ENCODE data around the gene NLRP2B.
"Not testable (repeated sequence)": the region's sequence is repeated elsewhere in the genome, so short reads cannot be mapped to it uniquely, and the experiment has no call there.

Gene NLRP2B

GRCh38 chrX:57680160-57680559 lies at the start of gene NLRP2B:
Gene NLRP2B, minus strand, starts transcription at chrX:57680260.
- DNase-seq (ENCODE audit: low read depth in 2 of 2, low spot score in 1 of 2), result no peak

DNA sequence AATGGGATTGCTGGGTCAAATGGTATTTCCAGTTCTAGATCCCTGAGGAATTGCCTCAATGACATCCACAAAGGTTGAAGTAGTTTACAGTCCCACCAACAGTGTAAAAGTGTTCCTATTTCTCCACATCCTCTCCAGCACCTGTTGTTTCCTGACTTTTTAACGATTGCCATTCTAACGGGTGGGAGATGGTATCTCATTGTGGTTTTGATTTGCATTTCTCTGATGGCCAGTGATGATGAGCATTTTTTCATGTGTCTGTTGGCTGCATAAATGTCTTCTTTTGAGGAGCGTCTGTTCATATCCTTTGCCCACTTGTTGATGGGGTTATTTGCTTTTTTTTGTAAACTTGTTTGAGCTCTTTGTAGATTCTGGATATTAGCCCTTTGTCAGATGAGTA lies 45.9 kb upstream of the NLRP2B start:
- DNase-seq (ENCODE audit: low read depth in 2 of 2, low spot score in 1 of 2), result not testable (repeated sequence)

GRCh38 chrX:57681341-57681740 lies 1.3 kb upstream of the NLRP2B start:
- no peak for DNase-seq (ENCODE audit: low read depth in 2 of 2, low spot score in 1 of 2)

- no peak for DNase-seq (ENCODE audit: low read depth in 2 of 2, low spot score in 1 of 2)
Measured at GRCh38 chrX:57678686-57679428, 1.2 kb downstream of the NLRP2B start.

DNA sequence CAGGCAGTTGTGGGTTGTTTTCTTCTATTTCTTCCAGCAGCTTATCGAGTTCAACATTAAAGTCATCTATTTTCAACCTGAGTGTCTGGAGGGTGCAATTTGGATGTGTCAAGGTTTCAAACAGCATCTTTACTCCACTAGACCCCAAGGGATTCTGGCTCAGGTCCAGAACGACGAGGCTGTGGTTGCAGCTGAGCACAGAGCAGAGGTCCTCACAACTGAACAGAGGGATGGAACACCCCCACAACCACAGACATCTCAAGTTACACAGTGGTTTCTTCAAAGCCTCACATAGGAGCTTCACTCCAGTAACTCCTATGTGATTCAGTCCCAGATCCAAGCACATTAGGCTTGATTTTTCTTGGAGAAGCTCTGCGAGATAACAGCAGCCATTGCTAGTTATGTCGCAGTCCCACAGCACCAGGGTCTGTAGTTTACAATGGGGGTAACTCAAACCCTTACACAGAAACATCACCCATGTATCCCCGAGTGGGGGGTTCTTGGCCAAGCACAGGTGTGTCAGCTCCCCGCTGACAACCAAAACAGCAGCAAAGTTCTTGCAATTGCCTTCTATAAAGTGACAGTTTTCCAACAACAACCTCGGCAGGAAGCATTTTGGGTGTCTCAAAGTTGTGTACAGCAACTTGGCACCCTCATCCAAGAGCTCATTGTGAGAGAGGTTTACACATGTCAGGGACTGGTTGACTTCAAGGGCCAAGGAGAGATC lies 2.8 kb downstream of the NLRP2B start:
- DNase-seq (ENCODE audit: low read depth in 2 of 2, low spot score in 1 of 2), result no peak

DNA sequence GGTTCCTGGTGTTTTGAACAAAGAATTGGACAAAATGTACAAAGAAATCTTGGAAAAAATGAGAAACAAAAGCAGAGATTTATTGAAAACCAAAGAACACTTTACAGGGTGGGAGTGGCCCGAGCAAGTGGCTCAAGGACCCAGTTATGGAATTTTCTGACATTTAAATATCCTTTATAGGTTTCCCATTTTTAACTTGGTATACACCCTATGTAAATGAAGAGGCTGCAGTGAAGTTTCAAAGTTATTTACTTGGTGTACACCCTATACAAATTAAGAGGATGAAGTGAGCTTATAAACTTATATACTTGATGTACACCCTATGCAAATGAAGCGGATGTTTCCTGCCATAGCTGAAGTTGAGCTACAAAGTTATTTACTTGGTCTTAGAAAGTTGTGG lies 4.7 kb downstream of the NLRP2B start:
- no peak for DNase-seq (ENCODE audit: low read depth in 2 of 2, low spot score in 1 of 2)

- no peak for DNase-seq (ENCODE audit: low read depth in 2 of 2, low spot score in 1 of 2)
Measured at GRCh38 chrX:57674861-57675260, 5.2 kb downstream of the NLRP2B start.

DNA sequence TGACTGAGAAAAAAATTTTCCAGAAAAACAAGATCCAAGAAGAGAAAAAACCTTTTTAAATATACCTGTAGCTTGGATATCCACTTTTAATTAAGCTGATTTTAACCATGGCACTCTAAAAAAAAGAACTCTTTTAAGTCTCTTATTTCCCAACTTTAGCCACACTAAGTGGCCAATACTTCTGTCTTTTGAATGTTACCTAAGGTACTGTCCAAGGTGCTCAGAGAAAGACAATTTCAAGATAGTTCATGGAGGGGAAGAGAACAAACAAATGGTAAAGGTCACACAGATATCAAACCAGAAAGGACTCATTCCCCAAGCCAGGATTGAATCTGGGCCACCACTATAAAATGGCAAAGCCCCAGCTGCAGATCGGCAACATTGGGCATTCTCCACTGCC lies 10.1 kb downstream of the NLRP2B start:
- no peak for DNase-seq (ENCODE audit: low read depth in 2 of 2, low spot score in 1 of 2)

GRCh38 chrX:57667010-57667409 lies 13.1 kb downstream of the NLRP2B start:
- DNase-seq (ENCODE audit: low read depth in 2 of 2, low spot score in 1 of 2), result no peak

GRCh38 chrX:57655065-57655464 lies 25.0 kb downstream of the NLRP2B start:
- no peak for DNase-seq (ENCODE audit: low read depth in 2 of 2, low spot score in 1 of 2)

GRCh38 chrX:57652705-57653104 lies 27.4 kb downstream of the NLRP2B start:
- no peak for DNase-seq (ENCODE audit: low read depth in 2 of 2, low spot score in 1 of 2)

DNA sequence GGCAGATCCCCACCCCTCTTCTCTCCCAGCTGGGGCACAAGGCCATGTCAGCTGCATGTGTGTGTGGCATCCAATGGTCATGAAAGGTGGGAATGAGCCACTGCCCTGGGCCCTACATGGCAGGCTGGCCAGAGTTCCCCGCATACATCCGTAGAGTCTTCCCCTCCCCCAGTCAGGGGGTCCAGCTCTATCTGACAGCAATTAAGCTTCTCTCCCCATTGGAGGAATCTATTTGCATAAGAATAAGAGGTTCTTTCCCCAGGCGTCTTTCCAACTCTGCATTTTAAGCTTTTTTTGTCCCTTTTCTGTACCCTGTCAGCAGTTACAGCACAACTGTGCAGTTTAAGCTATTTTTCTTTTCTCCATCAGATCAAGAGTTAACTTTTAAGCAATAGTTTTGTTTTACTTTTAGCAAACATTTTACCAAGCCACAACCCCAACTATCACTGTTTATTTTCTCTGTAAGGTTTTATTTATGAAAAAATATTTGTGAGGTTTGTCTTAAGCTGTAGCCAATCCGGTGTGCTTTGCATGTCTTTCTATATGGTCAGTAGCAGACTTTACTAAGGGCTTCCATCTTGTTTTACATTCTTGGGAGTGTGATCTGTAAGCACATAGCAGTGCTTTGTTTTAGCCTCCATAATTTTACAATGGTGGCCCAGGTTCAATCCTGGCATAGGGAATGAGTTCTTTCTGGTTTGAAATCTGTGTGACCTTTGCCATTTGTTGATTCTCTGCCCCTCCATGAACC lies 28.7 kb downstream of the NLRP2B start:
- no peak for DNase-seq (ENCODE audit: low read depth in 2 of 2, low spot score in 1 of 2)

GRCh38 chrX:57647020-57647419 lies 33.0 kb downstream of the NLRP2B start:
- no peak for DNase-seq (ENCODE audit: low read depth in 2 of 2, low spot score in 1 of 2)

DNA sequence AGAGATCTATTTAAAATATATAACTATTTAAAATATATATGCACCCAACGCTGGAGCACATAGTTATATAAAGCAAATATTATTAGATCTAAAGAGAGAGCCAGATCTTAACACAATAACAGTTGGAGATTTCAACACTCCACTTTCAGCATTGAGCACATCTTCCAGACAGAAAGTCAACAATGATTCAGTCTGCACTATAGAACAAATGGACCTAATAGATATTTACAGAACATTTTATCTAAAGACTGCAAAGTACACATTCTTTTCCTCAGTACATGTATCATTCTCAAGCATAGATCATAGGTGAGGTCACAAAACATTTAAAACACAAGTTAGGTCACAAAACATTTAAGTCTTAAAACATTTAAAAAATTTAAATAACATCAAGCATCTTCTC lies 36.4 kb downstream of the NLRP2B start:
- DNase-seq (ENCODE audit: low read depth in 2 of 2, low spot score in 1 of 2), result no peak

DNA sequence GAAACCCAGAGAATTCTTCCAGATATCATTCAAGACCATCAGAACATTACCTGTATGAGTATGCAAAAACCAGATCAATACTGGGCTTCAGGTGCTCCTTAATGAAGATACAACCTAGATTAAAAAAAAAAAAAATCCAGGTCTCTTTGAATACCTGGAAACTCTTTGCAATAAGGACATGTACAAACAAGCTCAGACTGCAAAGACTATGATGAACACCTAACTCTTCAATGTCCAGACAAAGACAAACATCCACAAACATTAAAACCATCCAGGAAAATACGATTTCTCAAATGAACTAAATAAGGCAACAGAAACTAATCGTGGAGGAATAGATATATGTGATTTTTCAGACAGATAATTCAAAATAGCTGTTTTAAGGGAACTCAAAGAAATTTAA lies 38.7 kb downstream of the NLRP2B start:
- DNase-seq (ENCODE audit: low read depth in 2 of 2, low spot score in 1 of 2), result no peak

GRCh38 chrX:57640674-57641016 lies 39.4 kb downstream of the NLRP2B start:
- DNase-seq (ENCODE audit: low read depth in 2 of 2, low spot score in 1 of 2), result no peak

DNA sequence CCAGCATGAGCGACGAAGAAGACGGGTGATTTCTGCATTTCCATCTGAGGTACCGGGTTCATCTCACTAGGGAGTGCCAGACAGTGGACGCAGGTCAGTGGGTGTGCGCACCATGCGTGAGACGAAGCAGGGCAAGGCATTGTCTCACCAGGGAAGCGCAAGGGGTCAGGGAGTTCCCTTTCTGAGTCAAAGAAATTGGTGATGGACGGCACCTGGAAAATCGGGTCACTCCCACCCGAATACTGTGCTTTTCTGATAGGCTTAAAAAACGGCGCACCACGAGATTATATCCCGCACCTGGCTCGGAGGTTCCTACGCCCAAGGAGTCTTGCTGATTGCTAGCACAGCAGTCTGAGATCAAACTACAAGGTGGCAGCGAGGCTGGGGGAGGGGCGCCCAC lies 50.6 kb downstream of the NLRP2B start:
- DNase-seq (ENCODE audit: low read depth in 2 of 2, low spot score in 1 of 2), result not testable (repeated sequence)

Measured in stimulated activated CD8-positive, alpha-beta memory T cell treated with anti-CD3 and anti-CD28 coated beads, Interleukin-4, amount 100 ng/mL, for 4 hours (primary cell).